ENCODE measurements around the gene GRAMD2A.

GRAMD2A gene

DNA sequence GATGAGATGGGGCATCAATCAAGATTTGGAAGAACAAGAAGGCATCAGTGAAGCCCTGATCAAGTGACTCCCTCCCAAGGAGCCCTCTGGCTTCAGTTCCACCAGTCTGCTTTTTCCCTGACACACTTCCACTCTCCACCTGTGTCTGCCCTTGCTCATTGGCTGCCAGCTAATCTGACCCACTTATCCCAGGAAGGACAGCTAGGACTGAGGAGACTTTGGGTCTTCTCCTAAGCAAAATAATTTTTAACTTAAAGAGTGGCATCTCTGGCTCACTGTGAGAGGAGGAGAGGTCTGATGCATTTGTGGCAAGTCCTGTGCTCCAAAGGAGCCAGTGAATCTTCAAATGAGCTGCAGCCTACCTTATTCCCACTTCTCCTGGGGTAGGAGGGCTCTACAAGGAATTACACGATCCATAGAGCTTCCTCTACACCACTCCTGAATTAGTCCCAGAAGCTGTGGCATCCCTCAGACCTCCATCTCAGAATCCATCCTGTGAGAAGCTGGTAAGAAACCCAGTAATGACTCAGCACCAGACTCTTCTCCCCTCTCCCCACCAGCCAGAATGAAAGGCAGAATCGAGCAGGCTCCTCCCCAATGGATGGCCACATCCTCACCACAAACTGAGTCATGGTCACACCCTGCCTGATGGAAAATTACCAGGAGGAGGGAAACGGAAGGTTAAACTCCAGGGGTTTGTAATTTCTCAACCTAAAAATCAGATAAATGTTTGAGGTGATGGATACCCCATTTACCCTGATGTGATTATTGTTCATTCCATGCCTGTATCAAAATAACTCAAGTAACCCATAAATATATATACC lies 39.7 kb upstream of the GRAMD2A start (continued):
- TF ChIP-seq, protein P1, sequence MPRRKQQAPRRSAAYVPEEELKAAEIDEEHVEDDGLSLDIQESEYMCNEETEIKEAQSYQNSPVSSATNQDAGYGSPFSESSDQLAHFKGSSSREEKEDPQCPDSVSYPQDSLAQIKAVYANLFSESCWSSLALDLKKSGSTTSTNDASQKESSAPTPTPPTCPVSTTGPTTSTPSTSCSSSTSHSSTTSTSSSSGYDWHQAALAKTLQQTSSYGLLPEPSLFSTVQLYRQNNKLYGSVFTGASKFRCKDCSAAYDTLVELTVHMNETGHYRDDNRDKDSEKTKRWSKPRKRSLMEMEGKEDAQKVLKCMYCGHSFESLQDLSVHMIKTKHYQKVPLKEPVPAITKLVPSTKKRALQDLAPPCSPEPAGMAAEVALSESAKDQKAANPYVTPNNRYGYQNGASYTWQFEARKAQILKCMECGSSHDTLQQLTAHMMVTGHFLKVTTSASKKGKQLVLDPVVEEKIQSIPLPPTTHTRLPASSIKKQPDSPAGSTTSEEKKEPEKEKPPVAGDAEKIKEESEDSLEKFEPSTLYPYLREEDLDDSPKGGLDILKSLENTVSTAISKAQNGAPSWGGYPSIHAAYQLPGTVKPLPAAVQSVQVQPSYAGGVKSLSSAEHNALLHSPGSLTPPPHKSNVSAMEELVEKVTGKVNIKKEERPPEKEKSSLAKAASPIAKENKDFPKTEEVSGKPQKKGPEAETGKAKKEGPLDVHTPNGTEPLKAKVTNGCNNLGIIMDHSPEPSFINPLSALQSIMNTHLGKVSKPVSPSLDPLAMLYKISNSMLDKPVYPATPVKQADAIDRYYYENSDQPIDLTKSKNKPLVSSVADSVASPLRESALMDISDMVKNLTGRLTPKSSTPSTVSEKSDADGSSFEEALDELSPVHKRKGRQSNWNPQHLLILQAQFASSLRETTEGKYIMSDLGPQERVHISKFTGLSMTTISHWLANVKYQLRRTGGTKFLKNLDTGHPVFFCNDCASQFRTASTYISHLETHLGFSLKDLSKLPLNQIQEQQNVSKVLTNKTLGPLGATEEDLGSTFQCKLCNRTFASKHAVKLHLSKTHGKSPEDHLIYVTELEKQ (tag by site-specific recombination; IDR thresholded peaks at IDR 0.05; ENCODE audit: borderline replicate concordance) = no peak
- TF ChIP-seq ZNF155 (tag by site-specific recombination; IDR thresholded peaks at IDR 0.05) = no peak
- no peak; the same call in 1 of the 2 replicates for TF ChIP-seq FEZF1 (tag by site-specific recombination; IDR thresholded peaks at IDR 0.05)
- TF ChIP-seq ZNF585B (tag by site-specific recombination; IDR thresholded peaks at IDR 0.05) = no peak
- TF ChIP-seq, protein P2, sequence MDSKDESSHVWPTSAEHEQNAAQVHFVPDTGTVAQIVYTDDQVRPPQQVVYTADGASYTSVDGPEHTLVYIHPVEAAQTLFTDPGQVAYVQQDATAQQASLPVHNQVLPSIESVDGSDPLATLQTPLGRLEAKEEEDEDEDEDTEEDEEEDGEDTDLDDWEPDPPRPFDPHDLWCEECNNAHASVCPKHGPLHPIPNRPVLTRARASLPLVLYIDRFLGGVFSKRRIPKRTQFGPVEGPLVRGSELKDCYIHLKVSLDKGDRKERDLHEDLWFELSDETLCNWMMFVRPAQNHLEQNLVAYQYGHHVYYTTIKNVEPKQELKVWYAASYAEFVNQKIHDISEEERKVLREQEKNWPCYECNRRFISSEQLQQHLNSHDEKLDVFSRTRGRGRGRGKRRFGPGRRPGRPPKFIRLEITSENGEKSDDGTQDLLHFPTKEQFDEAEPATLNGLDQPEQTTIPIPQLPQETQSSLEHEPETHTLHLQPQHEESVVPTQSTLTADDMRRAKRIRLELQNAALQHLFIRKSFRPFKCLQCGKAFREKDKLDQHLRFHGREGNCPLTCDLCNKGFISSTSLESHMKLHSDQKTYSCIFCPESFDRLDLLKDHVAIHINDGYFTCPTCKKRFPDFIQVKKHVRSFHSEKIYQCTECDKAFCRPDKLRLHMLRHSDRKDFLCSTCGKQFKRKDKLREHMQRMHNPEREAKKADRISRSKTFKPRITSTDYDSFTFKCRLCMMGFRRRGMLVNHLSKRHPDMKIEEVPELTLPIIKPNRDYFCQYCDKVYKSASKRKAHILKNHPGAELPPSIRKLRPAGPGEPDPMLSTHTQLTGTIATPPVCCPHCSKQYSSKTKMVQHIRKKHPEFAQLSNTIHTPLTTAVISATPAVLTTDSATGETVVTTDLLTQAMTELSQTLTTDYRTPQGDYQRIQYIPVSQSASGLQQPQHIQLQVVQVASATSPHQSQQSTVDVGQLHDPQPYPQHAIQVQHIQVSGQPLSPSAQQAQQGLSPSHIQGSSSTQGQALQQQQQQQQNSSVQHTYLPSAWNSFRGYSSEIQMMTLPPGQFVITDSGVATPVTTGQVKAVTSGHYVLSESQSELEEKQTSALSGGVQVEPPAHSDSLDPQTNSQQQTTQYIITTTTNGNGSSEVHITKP (tag by site-specific recombination; IDR thresholded peaks at IDR 0.05) = peak; percentile 96
- no peak for TF ChIP-seq ZNF266 (tag by site-specific recombination; IDR thresholded peaks at IDR 0.05; ENCODE audit: low read depth)
- no peak for TF ChIP-seq ZBTB1 (tag by site-specific recombination; IDR thresholded peaks at IDR 0.05)
- TF ChIP-seq ZBTB7A (tag by site-specific recombination; IDR thresholded peaks at IDR 0.05; ENCODE audit: low read depth) = no peak
- TF ChIP-seq KLF16 (tag by site-specific recombination; IDR thresholded peaks at IDR 0.05) = no peak
- TF ChIP-seq, protein P3, sequence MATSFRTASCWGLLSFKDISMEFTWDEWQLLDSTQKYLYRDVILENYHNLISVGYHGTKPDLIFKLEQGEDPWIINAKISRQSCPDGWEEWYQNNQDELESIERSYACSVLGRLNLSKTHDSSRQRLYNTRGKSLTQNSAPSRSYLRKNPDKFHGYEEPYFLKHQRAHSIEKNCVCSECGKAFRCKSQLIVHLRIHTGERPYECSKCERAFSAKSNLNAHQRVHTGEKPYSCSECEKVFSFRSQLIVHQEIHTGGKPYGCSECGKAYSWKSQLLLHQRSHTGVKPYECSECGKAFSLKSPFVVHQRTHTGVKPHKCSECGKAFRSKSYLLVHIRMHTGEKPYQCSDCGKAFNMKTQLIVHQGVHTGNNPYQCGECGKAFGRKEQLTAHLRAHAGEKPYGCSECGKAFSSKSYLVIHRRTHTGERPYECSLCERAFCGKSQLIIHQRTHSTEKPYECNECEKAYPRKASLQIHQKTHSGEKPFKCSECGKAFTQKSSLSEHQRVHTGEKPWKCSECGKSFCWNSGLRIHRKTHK (tag by site-specific recombination; IDR thresholded peaks at IDR 0.05) = no peak
- TF ChIP-seq ZNF677 (tag by site-specific recombination; IDR thresholded peaks at IDR 0.05) = no peak
- no peak for TF ChIP-seq ZNF404 (tag by site-specific recombination; IDR thresholded peaks at IDR 0.05)
- TF ChIP-seq ZNF37A (tag by site-specific recombination; IDR thresholded peaks at IDR 0.05) = no peak
- TF ChIP-seq, protein P4, sequence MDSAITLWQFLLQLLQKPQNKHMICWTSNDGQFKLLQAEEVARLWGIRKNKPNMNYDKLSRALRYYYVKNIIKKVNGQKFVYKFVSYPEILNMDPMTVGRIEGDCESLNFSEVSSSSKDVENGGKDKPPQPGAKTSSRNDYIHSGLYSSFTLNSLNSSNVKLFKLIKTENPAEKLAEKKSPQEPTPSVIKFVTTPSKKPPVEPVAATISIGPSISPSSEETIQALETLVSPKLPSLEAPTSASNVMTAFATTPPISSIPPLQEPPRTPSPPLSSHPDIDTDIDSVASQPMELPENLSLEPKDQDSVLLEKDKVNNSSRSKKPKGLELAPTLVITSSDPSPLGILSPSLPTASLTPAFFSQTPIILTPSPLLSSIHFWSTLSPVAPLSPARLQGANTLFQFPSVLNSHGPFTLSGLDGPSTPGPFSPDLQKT (IDR thresholded peaks at IDR 0.05; ENCODE audit: borderline replicate concordance, low read depth, low read length) = no peak
- TF ChIP-seq ZNF341 (tag by site-specific recombination; IDR thresholded peaks at IDR 0.05; ENCODE audit: low read depth) = no peak
- TF ChIP-seq SETDB1 (IDR thresholded peaks at IDR 0.05; ENCODE audit: insufficient read length, low read length) = no peak

All from HEK293 (cell line).